Breast epithelium (tissue), 4 donors: ENCODE measurements around the gene RTN3. TPM values are rescaled to one million over a fixed set of nuclear protein-coding genes. Genes with fewer than 3 reads are reported as not detected.
"Not testable (repeated sequence)": the region's sequence is repeated elsewhere in the genome, so short reads cannot be mapped to it uniquely, and the experiment has no call there.

Experiments used
- DNase-seq, 2 donors: peaks; one replicate each; pipeline ENCODE4 v3.0.0-alpha.2; 2019; ENCODE audit warnings: low spot score in 2 of 2
- H3K27ac ChIP-seq, 2 donors: fragments of 200-600 bp; sonication (generic) in 1 of 2; one replicate each; pipeline ENCODE4 v1.5.1; 2016 to 2019; ENCODE audit warnings: mild to moderate bottlenecking in 1 of 2
- H3K27me3 ChIP-seq, 2 donors: fragments of 200-600 bp; sonication (generic) in 1 of 2; one replicate each; pipeline versions ENCODE4 v1.5.1 to v1.6.0; 2017 to 2019; ENCODE audit warnings: control low read depth in 1 of 2, mild to moderate bottlenecking in 1 of 2
- H3K36me3 ChIP-seq: fragments of 200-600 bp; one replicate; pipeline ENCODE4 v1.5.1; 2019
- H3K4me1 ChIP-seq, 2 donors: fragments of 200-600 bp; sonication (generic); one replicate each; pipeline ENCODE4 v1.5.1; 2016 to 2019; ENCODE audit warnings: control low read depth in 1 of 2
- H3K4me3 ChIP-seq, 3 donors: fragments of 200-600 bp; sonication (generic); 1 replicate in 2 of 3; 2 replicates in 1 of 3; pipeline ENCODE4 v1.5.1; 2016 to 2019; ENCODE audit warnings: mild to moderate bottlenecking in 3 of 3, moderate library complexity in 2 of 3
- H3K9me3 ChIP-seq, 2 donors: fragments of 200-600 bp; sonication (generic) in 1 of 2; one replicate each; pipeline ENCODE4 v1.5.1; 2016 to 2019; ENCODE audit warnings: control low read depth in 1 of 2
- POLR2A ChIP-seq: fragments of 450-650 bp; IDR thresholded peaks from one replicate; pipeline ENCODE4 v1.6.1; 2016; ENCODE audit warnings: antibody characterized with exemption, mild to moderate bottlenecking, moderate library complexity
- POLR2AphosphoS5 ChIP-seq, 3 donors: sonication (generic); formaldehyde crosslinking; IDR thresholded peaks; one replicate each; pipeline ENCODE4 v1.6.1; 2017; ENCODE audit warnings: antibody characterized with exemption in 3 of 3
- intact Hi-C: fragments of 100-400 bp; cut with DNase I; formaldehyde crosslinking; loops from one replicate; pipeline ENCODE4 v1.15.1; 2023; ENCODE audit warnings: low total_unique reads
- total RNA-seq, 3 donors: library from RNA; depleted of rRNA; stranded (reverse); fragments of >200 nt; gene quantifications; one replicate each; pipeline ENCODE4 v1.1.0, GENCODE V29; 2016
- TF ChIP-seq, protein P1 (sequence below), 3 donors: fragments of 450-650 bp; IDR thresholded peaks; one replicate each; pipeline ENCODE4 v1.5.1; 2016 to 2017; ENCODE audit warnings: antibody characterized with exemption in 3 of 3, mild to moderate bottlenecking in 3 of 3, moderate library complexity in 3 of 3

RTN3 gene, protein sequence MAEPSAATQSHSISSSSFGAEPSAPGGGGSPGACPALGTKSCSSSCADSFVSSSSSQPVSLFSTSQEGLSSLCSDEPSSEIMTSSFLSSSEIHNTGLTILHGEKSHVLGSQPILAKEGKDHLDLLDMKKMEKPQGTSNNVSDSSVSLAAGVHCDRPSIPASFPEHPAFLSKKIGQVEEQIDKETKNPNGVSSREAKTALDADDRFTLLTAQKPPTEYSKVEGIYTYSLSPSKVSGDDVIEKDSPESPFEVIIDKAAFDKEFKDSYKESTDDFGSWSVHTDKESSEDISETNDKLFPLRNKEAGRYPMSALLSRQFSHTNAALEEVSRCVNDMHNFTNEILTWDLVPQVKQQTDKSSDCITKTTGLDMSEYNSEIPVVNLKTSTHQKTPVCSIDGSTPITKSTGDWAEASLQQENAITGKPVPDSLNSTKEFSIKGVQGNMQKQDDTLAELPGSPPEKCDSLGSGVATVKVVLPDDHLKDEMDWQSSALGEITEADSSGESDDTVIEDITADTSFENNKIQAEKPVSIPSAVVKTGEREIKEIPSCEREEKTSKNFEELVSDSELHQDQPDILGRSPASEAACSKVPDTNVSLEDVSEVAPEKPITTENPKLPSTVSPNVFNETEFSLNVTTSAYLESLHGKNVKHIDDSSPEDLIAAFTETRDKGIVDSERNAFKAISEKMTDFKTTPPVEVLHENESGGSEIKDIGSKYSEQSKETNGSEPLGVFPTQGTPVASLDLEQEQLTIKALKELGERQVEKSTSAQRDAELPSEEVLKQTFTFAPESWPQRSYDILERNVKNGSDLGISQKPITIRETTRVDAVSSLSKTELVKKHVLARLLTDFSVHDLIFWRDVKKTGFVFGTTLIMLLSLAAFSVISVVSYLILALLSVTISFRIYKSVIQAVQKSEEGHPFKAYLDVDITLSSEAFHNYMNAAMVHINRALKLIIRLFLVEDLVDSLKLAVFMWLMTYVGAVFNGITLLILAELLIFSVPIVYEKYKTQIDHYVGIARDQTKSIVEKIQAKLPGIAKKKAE
- 100 to 1,000 TPM; 115 to 199 (median 162) TPM for total RNA-seq

DNA sequence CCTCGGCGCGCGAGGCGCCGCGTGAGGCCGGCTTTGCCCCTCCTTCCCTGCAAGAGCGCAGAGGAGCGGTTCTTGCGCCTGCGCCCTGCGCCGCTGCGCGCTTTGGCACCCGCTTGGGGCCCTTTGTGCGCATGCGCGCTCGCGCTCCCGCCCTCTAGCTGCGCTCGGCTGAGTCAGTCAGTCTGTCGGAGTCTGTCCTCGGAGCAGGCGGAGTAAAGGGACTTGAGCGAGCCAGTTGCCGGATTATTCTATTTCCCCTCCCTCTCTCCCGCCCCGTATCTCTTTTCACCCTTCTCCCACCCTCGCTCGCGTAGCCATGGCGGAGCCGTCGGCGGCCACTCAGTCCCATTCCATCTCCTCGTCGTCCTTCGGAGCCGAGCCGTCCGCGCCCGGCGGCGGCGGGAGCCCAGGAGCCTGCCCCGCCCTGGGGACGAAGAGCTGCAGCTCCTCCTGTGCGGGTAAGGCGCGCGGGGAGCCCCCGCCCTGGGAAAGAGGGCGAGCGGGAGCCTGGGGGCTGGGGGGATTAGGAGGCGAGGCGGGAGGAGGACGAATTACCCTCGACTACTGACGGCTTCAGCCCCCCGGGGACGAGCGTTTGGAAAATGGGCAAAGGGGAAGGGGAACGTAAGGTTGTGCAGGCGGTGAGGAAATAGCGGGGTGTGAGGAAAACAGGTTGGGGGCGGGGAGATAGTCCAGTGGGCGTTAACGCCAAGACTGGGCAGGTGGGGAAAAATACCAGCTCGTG lies at the start of gene RTN3:
RTN3 (plus strand) TSS at position 180 of the 745 bp plus-strand sequence; CDS start at position 317, 137 bp downstream.
- Histone ChIP-seq H3K36me3 (no peaks in the 10 kb centered on the region), H3K9me3 (no peaks in the 10 kb centered on the region)

DNA sequence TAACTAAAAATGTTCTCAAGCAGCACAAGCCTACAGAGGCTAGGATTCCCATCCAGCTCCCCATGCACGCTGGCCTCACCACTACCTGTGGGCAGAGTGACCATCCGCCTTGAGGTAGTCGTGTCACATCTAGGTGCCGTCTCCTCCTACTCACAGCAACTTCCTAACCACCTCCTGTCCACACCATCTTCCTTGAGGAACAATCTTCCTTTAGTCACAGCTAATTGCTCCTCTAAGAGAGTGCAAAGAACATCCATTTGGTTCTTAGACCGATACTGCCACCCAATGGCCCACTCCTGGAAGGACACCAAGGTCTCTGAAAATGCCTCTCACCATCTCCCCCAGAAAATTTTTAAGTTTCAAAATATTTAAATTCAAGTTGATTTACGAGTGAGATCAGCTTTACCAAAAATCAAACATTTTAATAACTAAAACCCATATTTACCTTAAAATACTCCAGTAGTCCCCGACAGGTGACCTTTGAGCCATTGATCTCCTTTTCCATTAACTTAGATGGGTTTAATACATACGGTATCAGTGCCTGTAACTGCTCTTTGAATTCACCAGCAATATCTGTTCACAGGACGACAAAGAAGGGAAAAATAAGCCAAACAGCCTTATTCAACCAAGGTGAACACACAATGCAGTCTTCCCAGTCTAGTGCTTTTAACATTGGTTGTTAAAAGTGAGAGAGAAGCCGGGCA lies 45.4 kb upstream of the RTN3 start:
- Histone ChIP-seq H3K4me1 (no peaks in the 10 kb centered on the region), H3K4me3 (no peak overlapping the region), H3K27ac (peak overlapping the region in 1 of 2 donors; percentile 15), H3K27me3 (no peaks in the 10 kb centered on the region), H3K36me3 (peaks cover 2% of the 10 kb centered on the region), H3K9me3 (no peaks in the 10 kb centered on the region)
- TF ChIP-seq, protein P1, sequence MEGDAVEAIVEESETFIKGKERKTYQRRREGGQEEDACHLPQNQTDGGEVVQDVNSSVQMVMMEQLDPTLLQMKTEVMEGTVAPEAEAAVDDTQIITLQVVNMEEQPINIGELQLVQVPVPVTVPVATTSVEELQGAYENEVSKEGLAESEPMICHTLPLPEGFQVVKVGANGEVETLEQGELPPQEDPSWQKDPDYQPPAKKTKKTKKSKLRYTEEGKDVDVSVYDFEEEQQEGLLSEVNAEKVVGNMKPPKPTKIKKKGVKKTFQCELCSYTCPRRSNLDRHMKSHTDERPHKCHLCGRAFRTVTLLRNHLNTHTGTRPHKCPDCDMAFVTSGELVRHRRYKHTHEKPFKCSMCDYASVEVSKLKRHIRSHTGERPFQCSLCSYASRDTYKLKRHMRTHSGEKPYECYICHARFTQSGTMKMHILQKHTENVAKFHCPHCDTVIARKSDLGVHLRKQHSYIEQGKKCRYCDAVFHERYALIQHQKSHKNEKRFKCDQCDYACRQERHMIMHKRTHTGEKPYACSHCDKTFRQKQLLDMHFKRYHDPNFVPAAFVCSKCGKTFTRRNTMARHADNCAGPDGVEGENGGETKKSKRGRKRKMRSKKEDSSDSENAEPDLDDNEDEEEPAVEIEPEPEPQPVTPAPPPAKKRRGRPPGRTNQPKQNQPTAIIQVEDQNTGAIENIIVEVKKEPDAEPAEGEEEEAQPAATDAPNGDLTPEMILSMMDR (IDR thresholded peaks at IDR 0.05), result peak; percentile 36 to 88 (median 85)
- TF ChIP-seq POLR2AphosphoS5 (IDR thresholded peaks at IDR 0.05) (no peak), POLR2A (no peak)
- intact Hi-C loops, result no loop called here
- peak in 1 of 2 donors; percentile 70 for DNase-seq

More for the DNA sequence above, at the start of gene RTN3:
- Histone ChIP-seq H3K4me1 (no peaks in the 10 kb centered on the region), H3K4me3 (peak within 1 kb of the TSS; percentile 70 to 77 (median 76)), H3K27me3 (no peaks in the 10 kb centered on the region), H3K27ac (peak within 1 kb of the TSS; percentile 93 to 94)
- DNase-seq, result peak; percentile 93 to 95
- intact Hi-C loops, result no loop called here
- TF ChIP-seq POLR2AphosphoS5 (IDR thresholded peaks at IDR 0.05) (peak; percentile 76 to 91 (median 86)), POLR2A (peak; percentile 69)
- TF ChIP-seq, protein P1 (IDR thresholded peaks at IDR 0.05), result no peak

DNA sequence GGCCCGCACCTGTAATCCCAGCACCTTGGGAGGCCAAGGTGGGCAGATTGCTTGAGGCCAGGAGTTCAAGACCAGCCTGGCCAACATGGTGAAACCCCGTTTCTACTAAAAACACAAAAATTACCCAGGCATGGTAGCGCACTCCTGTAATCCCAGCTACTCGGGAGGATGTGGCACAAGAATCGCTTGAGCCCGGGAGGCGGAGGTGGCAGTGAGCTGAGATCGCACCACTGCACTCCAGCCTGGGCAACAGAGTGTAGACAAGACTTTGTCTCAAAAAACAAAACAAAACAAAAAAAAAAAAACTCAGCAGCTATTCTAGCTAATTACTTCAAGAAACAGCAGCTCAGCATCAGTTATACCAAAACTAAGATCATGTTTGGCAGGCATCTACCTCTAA lies 42.9 kb upstream of the RTN3 start:
- H3K4me1 ChIP-seq, H3K36me3 ChIP-seq, H3K9me3 ChIP-seq, intact Hi-C loops, DNase-seq, H3K27me3 ChIP-seq, H3K27ac ChIP-seq, H3K4me3 ChIP-seq: not testable (repeated sequence)

DNA sequence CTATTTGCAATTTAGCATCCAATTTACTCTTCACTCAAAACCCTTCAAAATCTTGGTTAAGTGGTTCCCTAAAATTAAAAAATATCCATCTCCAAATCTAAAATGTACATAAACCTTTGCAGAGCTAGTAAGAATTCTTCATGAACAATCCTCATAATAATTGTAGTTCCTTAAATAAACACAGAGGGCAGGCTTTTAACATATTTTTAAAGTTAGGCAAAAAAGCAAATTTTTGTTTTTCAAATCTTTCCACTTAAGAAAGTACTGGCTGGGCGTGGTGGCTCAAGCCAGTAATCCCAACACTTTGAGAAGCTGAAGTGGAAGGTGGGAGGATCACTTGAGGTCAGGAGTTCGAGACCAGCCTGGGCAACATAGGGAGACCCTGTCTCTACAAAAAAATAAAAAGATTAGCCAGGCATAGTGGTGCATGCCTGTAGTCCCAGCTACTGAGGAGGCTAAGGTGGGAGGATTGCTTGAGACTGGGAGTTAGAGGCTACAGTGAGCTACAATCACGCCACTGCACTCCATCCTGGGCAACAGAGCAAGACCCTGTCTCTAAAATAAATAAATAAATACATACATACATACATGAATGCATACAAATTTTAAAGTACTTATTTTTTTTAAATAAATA lies 42.0 kb upstream of the RTN3 start:
- Histone ChIP-seq H3K27ac (peak overlapping the region in 1 of 2 donors; percentile 30), H3K36me3 (peaks cover 8% of the 10 kb centered on the region)

More for the DNA sequence above, 42.0 kb upstream of the RTN3 start:
- TF ChIP-seq POLR2AphosphoS5 (IDR thresholded peaks at IDR 0.05), result no peak
- TF ChIP-seq, protein P1 (IDR thresholded peaks at IDR 0.05), result peak; percentile 34 to 48 (median 45)
- Histone ChIP-seq H3K27me3 (no peaks in the 10 kb centered on the region), H3K9me3 (no peaks in the 10 kb centered on the region), H3K4me1 (no peaks in the 10 kb centered on the region), H3K4me3 (no peak overlapping the region)
- DNase-seq, result no peak
- intact Hi-C loops, result no loop called here
